Type B pancreatic cell (in vitro differentiated cells): ENCODE results near the gene MPI. TPM values are rescaled to one million over a fixed set of nuclear protein-coding genes. Genes with fewer than 3 reads are reported as not detected.

Experiments
- DNase-seq: peaks from one replicate; pipeline ENCODE4 v3.0.0; 2021; ENCODE audit warnings: mixed read lengths; ENCODE audit not compliant: unreplicated experiment; ENCODE audit errors: extremely low spot score
- H3K27ac Mint-ChIP-seq: 2 replicates; pipeline ENCODE4 v1.8.0; 2021; ENCODE audit warnings: mild to moderate bottlenecking, mixed read lengths
- H3K27me3 Mint-ChIP-seq: 2 replicates; pipeline ENCODE4 v1.8.0; 2021; ENCODE audit warnings: mixed read lengths
- H3K36me3 Mint-ChIP-seq: 2 replicates; pipeline ENCODE4 v1.8.0; 2021; ENCODE audit warnings: mixed read lengths
- H3K4me1 Mint-ChIP-seq: one replicate; pipeline ENCODE4 v1.8.0; 2021; ENCODE audit warnings: mixed read lengths; ENCODE audit not compliant: unreplicated experiment
- H3K4me3 Mint-ChIP-seq: 2 replicates; pipeline ENCODE4 v1.8.0; 2021; ENCODE audit warnings: mild to moderate bottlenecking, mixed read lengths
- H3K9me3 Mint-ChIP-seq: 2 replicates; pipeline ENCODE4 v1.8.0; 2021; ENCODE audit warnings: mixed read lengths
- CTCF ChIP-seq: fragments of 200-600 bp; sonication (generic); conservative IDR thresholded peaks from 2 replicates; pipeline ENCODE4 v1.5.0; 2021; ENCODE audit warnings: antibody characterized with exemption, mild to moderate bottlenecking
- total RNA-seq: library from RNA; stranded (reverse); gene quantifications from 2 replicates; pipeline ENCODE4 v1.2.1, GENCODE V29; 2021; ENCODE audit warnings: low replicate concordance

Gene MPI
- total RNA-seq, 1 donor from 2014 or later, result 50.3 TPM

DNA sequence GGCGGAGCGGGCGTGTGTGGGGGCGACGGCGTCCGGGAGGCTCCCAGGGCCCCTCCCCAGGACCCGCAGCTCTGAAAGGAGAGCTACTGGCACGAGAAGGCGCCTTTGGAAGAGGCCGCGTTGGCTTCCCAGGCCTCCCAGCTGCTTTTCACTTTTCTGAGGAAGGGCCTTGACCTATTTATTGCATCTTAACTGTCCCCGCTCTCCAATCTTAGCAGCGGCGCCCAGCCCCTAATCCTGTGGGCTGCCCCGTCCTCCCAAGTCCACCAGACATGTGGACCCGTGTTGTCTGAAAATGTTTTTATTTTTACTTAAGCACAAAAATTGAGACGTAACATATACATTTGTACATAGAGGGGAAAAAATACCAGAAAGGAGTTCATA lies 46.4 kb upstream of the MPI start:
- H3K4me1 Mint-ChIP-seq, result peaks cover 21% of the 10 kb centered on the region
- no peaks in the 10 kb centered on the region for H3K27me3 Mint-ChIP-seq
- H3K4me3 Mint-ChIP-seq, result peak overlapping the region; percentile 87
- peak overlapping the region; percentile 77 for H3K27ac Mint-ChIP-seq
- peaks cover 10% of the 10 kb centered on the region for H3K36me3 Mint-ChIP-seq
- no peaks in the 10 kb centered on the region for H3K9me3 Mint-ChIP-seq
- no peak for DNase-seq
- TF ChIP-seq CTCF, result no peak

GRCh38 chr15:74843891-74844299 lies 45.9 kb upstream of the MPI start:
- Mint-ChIP-seq H3K36me3 (peaks cover 10% of the 10 kb centered on the region), H3K9me3 (no peaks in the 10 kb centered on the region), H3K27me3 (no peaks in the 10 kb centered on the region), H3K27ac (peak overlapping the region; percentile 77), H3K4me1 (peaks cover 21% of the 10 kb centered on the region), H3K4me3 (peak overlapping the region; percentile 87)
- DNase-seq, result no peak
- TF ChIP-seq CTCF, result no peak

DNA sequence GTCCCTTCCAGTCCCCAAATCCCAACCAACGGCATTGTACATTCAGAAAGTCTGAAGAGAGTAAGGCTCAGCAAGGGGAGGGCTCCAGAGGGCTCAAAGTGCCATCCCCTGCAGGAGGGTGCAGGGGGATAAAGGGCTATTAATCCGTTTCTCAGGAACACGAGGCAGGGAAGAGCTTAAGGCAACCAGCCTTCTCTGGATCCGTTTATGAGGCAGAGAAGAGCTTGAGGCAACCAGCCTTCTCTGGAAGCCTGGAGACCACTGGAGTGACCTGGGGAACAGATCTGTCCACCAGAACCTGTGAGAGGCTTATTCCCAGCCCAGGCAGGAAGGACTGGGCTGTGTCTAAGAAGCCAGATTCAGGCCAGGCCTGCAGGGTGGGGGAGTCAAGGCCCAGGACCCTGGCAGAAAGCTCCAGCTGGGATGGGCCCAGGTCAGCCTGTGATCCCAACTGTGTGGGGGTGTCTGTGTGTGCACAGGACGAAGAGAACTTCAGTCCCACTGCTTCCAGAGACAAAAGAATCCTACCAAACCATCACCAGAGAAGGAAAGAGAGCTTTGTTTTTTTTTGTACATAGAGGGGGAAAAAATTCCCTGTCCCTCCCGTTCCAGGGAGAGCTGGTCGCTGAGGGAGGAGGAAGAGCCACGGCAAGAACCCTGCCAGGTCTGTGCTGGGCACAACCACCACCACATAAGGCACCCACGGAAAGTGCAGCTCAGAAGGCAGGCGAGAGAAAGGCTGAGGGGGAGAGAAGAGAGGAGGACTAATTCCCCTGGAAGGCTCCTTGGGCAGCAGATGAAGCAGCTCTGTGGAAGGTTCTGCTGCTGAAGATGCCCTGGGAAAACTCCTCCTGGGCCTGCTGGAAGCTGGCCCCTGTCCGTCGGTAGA lies 45.3 kb upstream of the MPI start:
- Mint-ChIP-seq H3K36me3 (peaks cover 10% of the 10 kb centered on the region), H3K4me1 (peaks cover 21% of the 10 kb centered on the region), H3K27me3 (no peaks in the 10 kb centered on the region), H3K9me3 (no peaks in the 10 kb centered on the region), H3K27ac (peak overlapping the region; percentile 39), H3K4me3 (no peak overlapping the region)
- no peak for DNase-seq
- no peak for TF ChIP-seq CTCF

- no peak for DNase-seq
- no peak overlapping the region for H3K4me3 Mint-ChIP-seq
- no peak overlapping the region for H3K27ac Mint-ChIP-seq
- no peaks in the 10 kb centered on the region for H3K9me3 Mint-ChIP-seq
- peaks cover 21% of the 10 kb centered on the region for H3K4me1 Mint-ChIP-seq
- no peaks in the 10 kb centered on the region for H3K27me3 Mint-ChIP-seq
- H3K36me3 Mint-ChIP-seq, result peaks cover 10% of the 10 kb centered on the region
- no peak for TF ChIP-seq CTCF
Observed at GRCh38 chr15:74845208-74845568, 44.7 kb upstream of the MPI start.

GRCh38 chr15:74845581-74845980 lies 44.3 kb upstream of the MPI start:
- DNase-seq, result no peak
- Mint-ChIP-seq H3K27me3 (no peaks in the 10 kb centered on the region), H3K4me3 (no peak overlapping the region), H3K9me3 (no peaks in the 10 kb centered on the region), H3K36me3 (peaks cover 10% of the 10 kb centered on the region), H3K27ac (no peak overlapping the region), H3K4me1 (peaks cover 21% of the 10 kb centered on the region)
- TF ChIP-seq CTCF, result no peak
